OCI-LY7 (cell line): ENCODE results near the gene ZNF827.

Source experiments
- EZH2phosphoT487 ChIP-seq: fragments of 200-600 bp; sonication (generic); IDR thresholded peaks from 2 replicates; pipeline ENCODE4 v1.6.1; 2018; ENCODE audit warnings: low read depth, borderline replicate concordance, mild to moderate bottlenecking, mixed run types, antibody characterized with exemption, low read length, moderate library complexity, mixed read lengths
- TF ChIP-seq, protein P1 (sequence below): fragments of 200-600 bp; sonication (generic); conservative IDR thresholded peaks from 2 replicates; pipeline ENCODE4 v1.5.1; 2014; ENCODE audit warnings: mild to moderate bottlenecking, antibody characterized with exemption, low read length, moderate library complexity, mixed read lengths

DNA sequence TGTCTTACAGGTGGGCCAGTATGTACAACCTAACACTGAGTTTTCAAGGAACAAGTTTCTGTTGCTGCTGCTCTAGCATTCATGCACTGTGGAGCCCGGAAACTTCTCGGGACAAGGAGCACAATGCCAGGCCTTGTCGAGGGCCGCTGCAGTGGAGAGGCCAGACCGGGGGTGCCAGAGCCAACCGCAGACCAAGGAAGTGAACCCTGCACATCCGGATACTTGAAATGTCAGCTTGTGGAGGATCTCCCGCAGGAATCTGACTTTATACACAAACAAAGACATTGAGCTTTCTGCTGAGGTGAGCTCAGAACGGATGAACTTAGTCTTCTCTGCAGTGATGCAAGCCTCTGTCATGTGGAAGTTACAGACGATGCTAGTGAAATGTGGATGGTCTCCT lies 99.5 kb downstream of the ZNF827 start:
- TF ChIP-seq, protein P1, sequence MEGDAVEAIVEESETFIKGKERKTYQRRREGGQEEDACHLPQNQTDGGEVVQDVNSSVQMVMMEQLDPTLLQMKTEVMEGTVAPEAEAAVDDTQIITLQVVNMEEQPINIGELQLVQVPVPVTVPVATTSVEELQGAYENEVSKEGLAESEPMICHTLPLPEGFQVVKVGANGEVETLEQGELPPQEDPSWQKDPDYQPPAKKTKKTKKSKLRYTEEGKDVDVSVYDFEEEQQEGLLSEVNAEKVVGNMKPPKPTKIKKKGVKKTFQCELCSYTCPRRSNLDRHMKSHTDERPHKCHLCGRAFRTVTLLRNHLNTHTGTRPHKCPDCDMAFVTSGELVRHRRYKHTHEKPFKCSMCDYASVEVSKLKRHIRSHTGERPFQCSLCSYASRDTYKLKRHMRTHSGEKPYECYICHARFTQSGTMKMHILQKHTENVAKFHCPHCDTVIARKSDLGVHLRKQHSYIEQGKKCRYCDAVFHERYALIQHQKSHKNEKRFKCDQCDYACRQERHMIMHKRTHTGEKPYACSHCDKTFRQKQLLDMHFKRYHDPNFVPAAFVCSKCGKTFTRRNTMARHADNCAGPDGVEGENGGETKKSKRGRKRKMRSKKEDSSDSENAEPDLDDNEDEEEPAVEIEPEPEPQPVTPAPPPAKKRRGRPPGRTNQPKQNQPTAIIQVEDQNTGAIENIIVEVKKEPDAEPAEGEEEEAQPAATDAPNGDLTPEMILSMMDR: no peak
- no peak for TF ChIP-seq EZH2phosphoT487
